ENCODE measurements around the gene RBM6.
"Not testable (repeated sequence)": the region's sequence is repeated elsewhere in the genome, so short reads cannot be mapped to it uniquely, and the experiment has no call there.

The RBM6 gene

GRCh38 chr3:49917806-49918590, 22.0 kb upstream of the RBM6 start:
- not testable (repeated sequence) for DNase-seq (ENCODE audit: low spot score)

GRCh38 chr3:49924683-49925082, 15.3 kb upstream of the RBM6 start:
- DNase-seq (ENCODE audit: low spot score) = no peak

GRCh38 chr3:49925485-49925884, 14.5 kb upstream of the RBM6 start:
- DNase-seq (ENCODE audit: low spot score) = no peak

GRCh38 chr3:49926117-49926728, 13.7 kb upstream of the RBM6 start:
- no peak for DNase-seq (ENCODE audit: low spot score)

GRCh38 chr3:49927798-49928197, 12.2 kb upstream of the RBM6 start:
- DNase-seq (ENCODE audit: low spot score) = no peak

- no peak for DNase-seq (ENCODE audit: low spot score)
Measured at GRCh38 chr3:49928481-49929017, 11.4 kb upstream of the RBM6 start.

GRCh38 chr3:49929291-49930167, 10.4 kb upstream of the RBM6 start, which contains the start of gene MON1A:
MON1A (minus strand) TSS chr3:49929811; CDS start chr3:49913346, 16,465 bp downstream.
- DNase-seq (ENCODE audit: low spot score) = peak; percentile 86

- no peak for DNase-seq (ENCODE audit: low spot score)
Measured at GRCh38 chr3:49930168-49930690, 9.7 kb upstream of the RBM6 start.

- no peak for DNase-seq (ENCODE audit: low spot score)
Measured at GRCh38 chr3:49930922-49931321, 9.0 kb upstream of the RBM6 start.

GRCh38 chr3:49932281-49932680, 7.7 kb upstream of the RBM6 start:
- DNase-seq (ENCODE audit: low spot score) = not testable (repeated sequence)

- no peak for DNase-seq (ENCODE audit: low spot score)
Measured at GRCh38 chr3:49937090-49937489, 2.9 kb upstream of the RBM6 start.

- DNase-seq (ENCODE audit: low spot score) = no peak
Measured at GRCh38 chr3:49940667-49941249, 808 bp downstream of the RBM6 start.

- DNase-seq (ENCODE audit: low spot score) = no peak
Measured at GRCh38 chr3:49942651-49943050, 2.7 kb downstream of the RBM6 start.

- DNase-seq (ENCODE audit: low spot score) = no peak
Measured at GRCh38 chr3:49952924-49953323, 13.0 kb downstream of the RBM6 start.

GRCh38 chr3:49955636-49956035, 15.7 kb downstream of the RBM6 start:
- no peak for DNase-seq (ENCODE audit: low spot score)

- DNase-seq (ENCODE audit: low spot score) = no peak
Measured at GRCh38 chr3:49966233-49966942, 26.4 kb downstream of the RBM6 start.

- peak; percentile 51 for DNase-seq (ENCODE audit: low spot score)
Measured at GRCh38 chr3:49967291-49967690, 27.3 kb downstream of the RBM6 start.

GRCh38 chr3:49968346-49968745, 28.4 kb downstream of the RBM6 start:
- DNase-seq (ENCODE audit: low spot score) = no peak

GRCh38 chr3:49972656-49973055, 32.7 kb downstream of the RBM6 start:
- no peak for DNase-seq (ENCODE audit: low spot score)

GRCh38 chr3:49976942-49977341, 37.0 kb downstream of the RBM6 start:
- DNase-seq (ENCODE audit: low spot score) = no peak

GRCh38 chr3:49984394-49984793, 44.4 kb downstream of the RBM6 start:
- DNase-seq (ENCODE audit: low spot score) = no peak
